Karpas-422 (cell line): Measurements from ENCODE around the gene PRELID3B. TPM values are rescaled to one million over a fixed set of nuclear protein-coding genes. Genes with fewer than 3 reads are reported as not detected.

Experiments used
- DNase-seq: peaks from one replicate; pipeline ENCODE4 v3.0.0-alpha.2; 2015
- H2AFZ ChIP-seq: fragments of 200-600 bp; sonication (generic); 2 replicates; pipeline ENCODE4 v1.6.1; 2014; ENCODE audit warnings: antibody characterized with exemption, low read length, mixed read lengths
- H3K27ac ChIP-seq: fragments of 200-600 bp; sonication (generic); 2 replicates; pipeline ENCODE4 v1.5.1; 2014; ENCODE audit warnings: mild to moderate bottlenecking, low read length, moderate library complexity
- H3K27me3 ChIP-seq: fragments of 200-600 bp; sonication (generic); 2 replicates; pipeline ENCODE4 v1.6.1; 2014; ENCODE audit warnings: low read length, mixed read lengths
- H3K36me3 ChIP-seq: fragments of 200-600 bp; sonication (generic); 2 replicates; pipeline ENCODE4 v1.6.1; 2014; ENCODE audit warnings: low read length, mixed read lengths; ENCODE audit not compliant: insufficient read depth
- H3K4me1 ChIP-seq: fragments of 200-600 bp; sonication (generic); 2 replicates; pipeline ENCODE4 v1.6.1; 2014; ENCODE audit warnings: mild to moderate bottlenecking, low read length, mixed read lengths
- H3K4me2 ChIP-seq: fragments of 200-600 bp; sonication (generic); 2 replicates; pipeline ENCODE4 v1.6.1; 2014; ENCODE audit warnings: low read length, low read depth, mild to moderate bottlenecking; ENCODE audit not compliant: poor library complexity, severe bottlenecking
- H3K4me3 ChIP-seq: fragments of 200-600 bp; sonication (generic); 2 replicates; pipeline ENCODE4 v1.5.1; 2014; ENCODE audit warnings: mild to moderate bottlenecking, antibody characterized with exemption, low read length, mixed read lengths
- H3K79me2 ChIP-seq: fragments of 200-600 bp; sonication (generic); 2 replicates; pipeline ENCODE4 v1.6.1; 2014; ENCODE audit warnings: mild to moderate bottlenecking, low read length, mixed read lengths
- H3K9ac ChIP-seq: fragments of 200-600 bp; sonication (generic); 2 replicates; pipeline ENCODE4 v1.6.0; 2014; ENCODE audit warnings: low read length
- H3K9me2 ChIP-seq: fragments of 200-600 bp; sonication (generic), shearing (Covaris generic); replicated peaks from 2 replicates; pipeline ENCODE4 v1.6.0; 2014; ENCODE audit warnings: mild to moderate bottlenecking, low read length, moderate library complexity; ENCODE audit not compliant: insufficient read depth
- H3K9me3 ChIP-seq: fragments of 300-700, 200-600 bp; sonication (generic); 2 replicates; pipeline ENCODE4 v1.6.1; 2014; ENCODE audit warnings: low read length, mixed read lengths
- H4K20me1 ChIP-seq: fragments of 200-600 bp; sonication (generic); 2 replicates; pipeline ENCODE4 v1.6.1; 2014; ENCODE audit warnings: mild to moderate bottlenecking, antibody characterized with exemption, low read length, low read depth; ENCODE audit not compliant: insufficient read depth
- total RNA-seq: library from RNA; depleted of rRNA; stranded (reverse); fragments of >200 nt; shearing (Covaris generic); gene quantifications from 2 replicates; pipeline ENCODE4 v1.2.3, GENCODE V29; 2014; ENCODE audit warnings: low replicate concordance

The PRELID3B gene
- total RNA-seq, 1 experiment from 2014 or later: 271 TPM

- Histone ChIP-seq H3K9ac (no peak overlapping the region), H3K4me3 (no peak overlapping the region), H4K20me1 (peaks cover 31% of the 10 kb centered on the region), H3K4me1 (peaks cover 54% of the 10 kb centered on the region), H3K27ac (no peak overlapping the region), H3K4me2 (no peak overlapping the region), H3K9me2 (no peaks in the 10 kb centered on the region), H3K79me2 (peaks cover 66% of the 10 kb centered on the region), H3K9me3 (no peaks in the 10 kb centered on the region), H3K27me3 (no peaks in the 10 kb centered on the region), H2AFZ (no peak overlapping the region), H3K36me3 (peaks cover 64% of the 10 kb centered on the region)
- DNase-seq: no peak
Observed at GRCh38 chr20:59035381-59035780, 7.2 kb downstream of the PRELID3B start.

GRCh38 chr20:59033616-59034165, 8.9 kb downstream of the PRELID3B start:
- Histone ChIP-seq H4K20me1 (peaks cover 20% of the 10 kb centered on the region), H3K4me1 (peaks cover 56% of the 10 kb centered on the region), H3K9me2 (no peaks in the 10 kb centered on the region), H3K27ac (peak overlapping the region; percentile 81), H3K4me3 (peak overlapping the region; percentile 69; the same call in 1 of the 2 replicates), H3K9ac (peak overlapping the region; percentile 80), H3K9me3 (no peaks in the 10 kb centered on the region), H3K27me3 (no peaks in the 10 kb centered on the region), H3K79me2 (peaks cover 66% of the 10 kb centered on the region), H3K36me3 (peaks cover 73% of the 10 kb centered on the region), H3K4me2 (peak overlapping the region; percentile 96), H2AFZ (no peak overlapping the region)
- no peak for DNase-seq

GRCh38 chr20:59033093-59033492, 9.5 kb downstream of the PRELID3B start:
- peak overlapping the region; percentile 69 for H3K4me3 ChIP-seq
- peaks cover 66% of the 10 kb centered on the region for H3K79me2 ChIP-seq
- H3K4me2 ChIP-seq: peak overlapping the region; percentile 96
- H4K20me1 ChIP-seq: peaks cover 17% of the 10 kb centered on the region
- peaks cover 58% of the 10 kb centered on the region for H3K4me1 ChIP-seq
- peak overlapping the region; percentile 80 for H3K9ac ChIP-seq
- no peak overlapping the region for H2AFZ ChIP-seq
- peaks cover 73% of the 10 kb centered on the region for H3K36me3 ChIP-seq
- DNase-seq: no peak
- H3K27ac ChIP-seq: peak overlapping the region; percentile 81
- H3K27me3 ChIP-seq: no peaks in the 10 kb centered on the region
- H3K9me3 ChIP-seq: no peaks in the 10 kb centered on the region
- H3K9me2 ChIP-seq: no peaks in the 10 kb centered on the region

- Histone ChIP-seq H3K27me3 (no peaks in the 10 kb centered on the region), H2AFZ (0 out of 2 replicates have a peak overlapping the region, but pooled peaks have one; percentile 44), H4K20me1 (peaks cover 15% of the 10 kb centered on the region; the same call in 1 of the 2 replicates), H3K27ac (peak overlapping the region; percentile 81), H3K4me1 (peaks cover 58% of the 10 kb centered on the region), H3K4me3 (peak overlapping the region; percentile 69), H3K4me2 (peak overlapping the region; percentile 96), H3K9me2 (no peaks in the 10 kb centered on the region), H3K36me3 (peaks cover 73% of the 10 kb centered on the region), H3K79me2 (peaks cover 66% of the 10 kb centered on the region), H3K9me3 (no peaks in the 10 kb centered on the region), H3K9ac (peak overlapping the region; percentile 80)
- DNase-seq: no peak
Observed at GRCh38 chr20:59032713-59033059, 9.9 kb downstream of the PRELID3B start.

GRCh38 chr20:59032023-59032712, 10.4 kb downstream of the PRELID3B start, which contains the start of gene ATP5F1E:
ATP5F1E (minus strand) TSS chr20:59032335; CDS start chr20:59032251, 84 bp downstream.
- peaks cover 66% of the 10 kb centered on the region for H3K79me2 ChIP-seq
- peaks cover 73% of the 10 kb centered on the region for H3K36me3 ChIP-seq
- H3K4me1 ChIP-seq: peaks cover 58% of the 10 kb centered on the region

DNA sequence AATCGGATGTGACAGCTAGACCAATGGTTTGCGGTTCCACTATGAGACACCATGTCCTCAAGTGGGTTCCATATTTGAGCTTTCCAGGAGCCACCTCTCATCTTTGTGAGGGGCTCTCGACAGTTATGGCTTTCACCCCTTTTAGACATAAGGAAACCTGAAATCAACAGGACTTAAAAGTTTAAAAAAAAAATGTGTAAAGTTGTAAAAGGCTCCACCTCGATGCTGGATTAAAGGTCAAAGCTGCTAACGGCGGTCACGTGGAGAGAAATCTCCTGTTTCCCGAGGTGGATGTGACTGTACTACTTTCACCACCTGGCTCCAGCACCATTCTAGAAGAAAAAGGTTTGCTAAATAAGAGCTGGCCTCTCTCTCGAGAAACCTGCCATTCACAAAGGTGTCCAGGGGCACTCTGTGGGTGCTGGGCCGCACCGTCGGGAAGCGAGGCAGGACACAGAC, 11.0 kb downstream of the PRELID3B start:
- Histone ChIP-seq H3K4me2 (peak overlapping the region; percentile 97), H4K20me1 (peaks cover 19% of the 10 kb centered on the region; the same call in 1 of the 2 replicates), H2AFZ (no peak overlapping the region), H3K79me2 (peaks cover 62% of the 10 kb centered on the region), H3K9me3 (no peaks in the 10 kb centered on the region), H3K4me1 (peaks cover 58% of the 10 kb centered on the region), H3K4me3 (peak overlapping the region; percentile 95), H3K27ac (peak overlapping the region; percentile 72), H3K9ac (peak overlapping the region; percentile 97), H3K36me3 (peaks cover 73% of the 10 kb centered on the region), H3K27me3 (no peaks in the 10 kb centered on the region), H3K9me2 (no peaks in the 10 kb centered on the region)
- DNase-seq: peak; percentile 54

More at GRCh38 chr20:59032023-59032712, 10.4 kb downstream of the PRELID3B start, which contains the start of gene ATP5F1E:
- Histone ChIP-seq H3K4me2 (peak within 1 kb of the TSS; percentile 97), H2AFZ (0 out of 2 replicates have a peak within 1 kb of the TSS, but pooled peaks have one; percentile 44), H3K9ac (peak within 1 kb of the TSS; percentile 97), H3K9me2 (no peaks in the 10 kb centered on the region), H3K4me3 (peak within 1 kb of the TSS; percentile 95), H3K27me3 (no peaks in the 10 kb centered on the region), H3K9me3 (no peaks in the 10 kb centered on the region), H4K20me1 (peaks cover 15% of the 10 kb centered on the region; the same call in 1 of the 2 replicates), H3K27ac (peak within 1 kb of the TSS; percentile 81)
- peak; percentile 98 for DNase-seq

DNA sequence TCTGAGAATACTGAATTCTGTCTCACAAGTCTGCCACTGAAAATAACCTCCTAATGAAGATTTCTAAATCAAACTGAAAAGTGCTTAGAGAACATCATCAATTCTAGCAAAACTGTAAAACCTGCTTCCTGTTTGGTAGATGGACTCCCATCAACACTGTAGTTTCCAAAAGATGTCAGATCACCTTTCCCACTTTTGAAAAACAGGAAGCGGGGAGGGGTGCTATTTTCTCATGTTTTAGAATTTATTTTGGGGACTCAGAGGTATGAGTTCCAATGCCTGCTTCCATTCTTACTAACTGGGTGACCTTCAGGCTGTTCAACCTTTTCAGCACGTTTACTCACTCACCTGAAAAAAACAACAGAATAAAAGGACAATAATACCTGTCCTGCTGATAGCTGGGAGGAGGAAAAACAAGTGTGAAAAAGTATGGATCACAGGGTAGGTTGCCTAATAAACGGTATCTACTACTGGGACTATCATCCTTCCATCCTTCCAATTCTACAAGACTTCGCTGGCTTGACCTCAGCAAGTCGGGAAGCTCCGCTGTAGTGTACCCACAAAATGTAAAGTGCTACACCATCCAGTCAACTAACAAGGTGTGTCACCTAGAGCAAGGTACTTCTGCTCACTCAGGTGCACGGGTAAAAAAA, 11.5 kb downstream of the PRELID3B start:
- H3K9me3 ChIP-seq: no peaks in the 10 kb centered on the region
- no peaks in the 10 kb centered on the region for H3K9me2 ChIP-seq
- H3K79me2 ChIP-seq: peaks cover 64% of the 10 kb centered on the region
- H4K20me1 ChIP-seq: peaks cover 19% of the 10 kb centered on the region; the same call in 1 of the 2 replicates
- peak overlapping the region; percentile 95 for H3K4me3 ChIP-seq
- peaks cover 73% of the 10 kb centered on the region for H3K36me3 ChIP-seq
- no peak overlapping the region for H2AFZ ChIP-seq
- H3K27ac ChIP-seq: peak overlapping the region; percentile 72
- no peak for DNase-seq
- H3K27me3 ChIP-seq: no peaks in the 10 kb centered on the region
- H3K4me2 ChIP-seq: peak overlapping the region; percentile 97
- H3K9ac ChIP-seq: peak overlapping the region; percentile 97
- H3K4me1 ChIP-seq: peaks cover 58% of the 10 kb centered on the region

- H3K27me3 ChIP-seq: no peaks in the 10 kb centered on the region
- H4K20me1 ChIP-seq: peaks cover 19% of the 10 kb centered on the region; the same call in 1 of the 2 replicates
- H3K4me1 ChIP-seq: peaks cover 45% of the 10 kb centered on the region
- no peaks in the 10 kb centered on the region for H3K9me3 ChIP-seq
- no peak for DNase-seq
- peaks cover 72% of the 10 kb centered on the region for H3K36me3 ChIP-seq
- no peak overlapping the region for H3K4me3 ChIP-seq
- H2AFZ ChIP-seq: no peak overlapping the region
- no peak overlapping the region for H3K27ac ChIP-seq
- H3K4me2 ChIP-seq: peak overlapping the region; percentile 35
- H3K79me2 ChIP-seq: peaks cover 68% of the 10 kb centered on the region
- no peaks in the 10 kb centered on the region for H3K9me2 ChIP-seq
- 0 out of 2 replicates have a peak overlapping the region, but pooled peaks have one; percentile 22 for H3K9ac ChIP-seq
Observed at GRCh38 chr20:59028812-59029211, 13.8 kb downstream of the PRELID3B start.
